ENCODE data around the gene MIEF1. TPM values are rescaled to one million over a fixed set of nuclear protein-coding genes. Genes with fewer than 3 reads are reported as not detected.

Gene MIEF1
- total and polyA plus RNA-seq, 2 donors (not counting 1 experiment from before 2014, with no cell fraction given): 9.8 to 37.2 TPM

- Histone ChIP-seq H3K4me2 (replicated peaks; ENCODE audit: low read depth, low read length, poor library complexity, severe bottlenecking) (no peak overlapping the region), H3K4me1 (ENCODE audit: control insufficient read depth in 2 of 2, insufficient read depth in 2 of 2, low read length in 2 of 2) (peaks cover 8 to 20% of the 10 kb centered on the region in 2 donors), H3K27ac (ENCODE audit: low read length in 2 of 2) (no peak overlapping the region), H3K36me3 (replicated peaks in 1 of 2; ENCODE audit: control extremely low read depth in 1 of 2, control insufficient read depth in 1 of 2, extremely low read depth in 1 of 2, insufficient read depth in 2 of 2, low read length in 1 of 2) (peaks cover 0 to 3% of the 10 kb centered on the region in 2 experiments), H3K4me3 (ENCODE audit: control extremely low read depth in 1 of 5, extremely low read depth in 1 of 5, insufficient read depth in 1 of 5, low read depth in 2 of 5, low read length in 4 of 5) (no peak overlapping the region), H4K20me1 (ENCODE audit: control insufficient read depth, insufficient read depth, low read length, poor library complexity, severe bottlenecking) (no peaks in the 10 kb centered on the region), H3K27me3 (replicated peaks in 1 of 4; ENCODE audit: control extremely low read depth in 1 of 4, control insufficient read depth in 3 of 4, insufficient read depth in 4 of 4, low read length in 3 of 4) (no peaks in the 10 kb centered on the region), H2AFZ (ENCODE audit: insufficient read depth, low read depth, low read length, poor library complexity, severe bottlenecking) (no peak overlapping the region), H3K9ac (ENCODE audit: low read length) (no peak overlapping the region), H3K79me2 (ENCODE audit: control insufficient read depth, insufficient read depth, low read length) (no peaks in the 10 kb centered on the region), H3K9me3 (ENCODE audit: control extremely low read depth in 1 of 3, control insufficient read depth in 2 of 3, insufficient read depth in 1 of 3, low read length in 2 of 3) (no peaks in the 10 kb centered on the region)
- H3K27me3 Mint-ChIP-seq: no peaks in the 10 kb centered on the region
- intact Hi-C loops (cut with micrococcal nuclease): loop anchor here (2.0 kb wide), 1 partner anchor 45 kb away; no protein-coding TSS in a partner anchor
- ChIA-PET CTCF (interaction anchor here (0.5 to 10.4 kb wide), 12 partner anchors 10 to 544 kb away, joined by 3 to 166 read pairs (median 6); partner anchors contain the start of gene ATF4), POLR2A (interaction anchor here (0.7 to 1.7 kb wide), 2 partner anchors 50 to 142 kb away, joined by 3 to 9 read pairs; partner anchors contain the start of gene SYNGR1)
- TF ChIP-seq CTCF (IDR thresholded peaks at IDR 0.05): no peak
- no peak for TF ChIP-seq EZH2 (IDR thresholded peaks at IDR 0.05; ENCODE audit: borderline replicate concordance, insufficient read depth, low read depth, low read length, poor library complexity, severe bottlenecking)
- no peak for ATAC-seq (ENCODE audit: low read depth)
- H3K4me1 Mint-ChIP-seq: peaks cover 29% of the 10 kb centered on the region
- no peak for DNase-seq
- no peak overlapping the region for H3K4me3 Mint-ChIP-seq
- H3K9me3 Mint-ChIP-seq (ENCODE audit: insufficient read depth): no peaks in the 10 kb centered on the region
- 100% methylated on average over 2 of the region's 6 CpGs for WGBS (ENCODE audit: insufficient coverage)
- no peak overlapping the region for H3K27ac Mint-ChIP-seq
Measured at GRCh38 chr22:39491696-39492095, 10.4 kb upstream of the MIEF1 start.

GRCh38 chr22:39492186-39492585, 9.9 kb upstream of the MIEF1 start:
- no peak overlapping the region for H3K4me3 ChIP-seq (ENCODE audit: control extremely low read depth in 1 of 5, extremely low read depth in 1 of 5, insufficient read depth in 1 of 5, low read depth in 2 of 5, low read length in 4 of 5)
- Mint-ChIP-seq H3K4me3 (no peak overlapping the region), H3K27me3 (no peaks in the 10 kb centered on the region), H3K4me1 (peaks cover 29% of the 10 kb centered on the region), H3K27ac (no peak overlapping the region), H3K9me3 (ENCODE audit: insufficient read depth) (no peaks in the 10 kb centered on the region)
- TF ChIP-seq CTCF (IDR thresholded peaks at IDR 0.05) (no peak), EZH2 (IDR thresholded peaks at IDR 0.05; ENCODE audit: borderline replicate concordance, insufficient read depth, low read depth, low read length, poor library complexity, severe bottlenecking) (no peak)
- H4K20me1 ChIP-seq (ENCODE audit: control insufficient read depth, insufficient read depth, low read length, poor library complexity, severe bottlenecking): no peaks in the 10 kb centered on the region
- H3K36me3 ChIP-seq (replicated peaks in 1 of 2; ENCODE audit: control extremely low read depth in 1 of 2, control insufficient read depth in 1 of 2, extremely low read depth in 1 of 2, insufficient read depth in 2 of 2, low read length in 1 of 2): peaks cover 0 to 2% of the 10 kb centered on the region in 2 experiments
- ATAC-seq (ENCODE audit: low read depth) (no peak), DNase-seq (no peak)
- H3K4me1 ChIP-seq (ENCODE audit: control insufficient read depth in 2 of 2, insufficient read depth in 2 of 2, low read length in 2 of 2): peaks cover 8 to 20% of the 10 kb centered on the region in 2 donors
- H3K4me2 ChIP-seq (replicated peaks; ENCODE audit: low read depth, low read length, poor library complexity, severe bottlenecking): no peak overlapping the region
- intact Hi-C loops (cut with micrococcal nuclease): no loop called here
- H3K79me2 ChIP-seq (ENCODE audit: control insufficient read depth, insufficient read depth, low read length): no peaks in the 10 kb centered on the region
- CTCF ChIA-PET: interaction anchor here (0.6 to 10.4 kb wide), 12 partner anchors 24 to 543 kb away, joined by 3 to 166 read pairs (median 15); partner anchors contain the start of gene ATF4
- H3K27me3 ChIP-seq (replicated peaks in 1 of 4; ENCODE audit: control extremely low read depth in 1 of 4, control insufficient read depth in 3 of 4, insufficient read depth in 4 of 4, low read length in 3 of 4): no peaks in the 10 kb centered on the region
- POLR2A ChIA-PET: interaction anchor here (0.7 to 1.7 kb wide), 2 partner anchors 50 to 143 kb away, joined by 3 to 9 read pairs; partner anchors contain the start of gene SYNGR1
- H3K9me3 ChIP-seq (ENCODE audit: control extremely low read depth in 1 of 3, control insufficient read depth in 2 of 3, insufficient read depth in 1 of 3, low read length in 2 of 3): no peaks in the 10 kb centered on the region
- no peak overlapping the region for H3K27ac ChIP-seq (ENCODE audit: low read length in 2 of 2)
- H3K9ac ChIP-seq (ENCODE audit: low read length): no peak overlapping the region
- 86% methylated on average over 3 of the region's 3 CpGs for WGBS (ENCODE audit: insufficient coverage)
- H2AFZ ChIP-seq (ENCODE audit: insufficient read depth, low read depth, low read length, poor library complexity, severe bottlenecking): no peak overlapping the region

Data from B cell (primary cell).